DND-41 (cell line): Measurements from ENCODE around the gene ANKS1B.

Experiments used
- EZH2 ChIP-seq: IDR thresholded peaks from 3 replicates; pipeline ENCODE4 v1.6.1; 2012; ENCODE audit warnings: borderline replicate concordance, low read depth, mild to moderate bottlenecking, moderate library complexity, low read length, inconsistent platforms; ENCODE audit not compliant: severe bottlenecking
- TF ChIP-seq, protein P1 (sequence below): IDR thresholded peaks from 2 replicates; pipeline ENCODE4 v1.5.1; 2012; ENCODE audit warnings: borderline replicate concordance, low read length, moderate library complexity, mild to moderate bottlenecking; ENCODE audit not compliant: poor library complexity, severe bottlenecking; ENCODE audit errors: extremely low read depth

- TF ChIP-seq, protein P1, sequence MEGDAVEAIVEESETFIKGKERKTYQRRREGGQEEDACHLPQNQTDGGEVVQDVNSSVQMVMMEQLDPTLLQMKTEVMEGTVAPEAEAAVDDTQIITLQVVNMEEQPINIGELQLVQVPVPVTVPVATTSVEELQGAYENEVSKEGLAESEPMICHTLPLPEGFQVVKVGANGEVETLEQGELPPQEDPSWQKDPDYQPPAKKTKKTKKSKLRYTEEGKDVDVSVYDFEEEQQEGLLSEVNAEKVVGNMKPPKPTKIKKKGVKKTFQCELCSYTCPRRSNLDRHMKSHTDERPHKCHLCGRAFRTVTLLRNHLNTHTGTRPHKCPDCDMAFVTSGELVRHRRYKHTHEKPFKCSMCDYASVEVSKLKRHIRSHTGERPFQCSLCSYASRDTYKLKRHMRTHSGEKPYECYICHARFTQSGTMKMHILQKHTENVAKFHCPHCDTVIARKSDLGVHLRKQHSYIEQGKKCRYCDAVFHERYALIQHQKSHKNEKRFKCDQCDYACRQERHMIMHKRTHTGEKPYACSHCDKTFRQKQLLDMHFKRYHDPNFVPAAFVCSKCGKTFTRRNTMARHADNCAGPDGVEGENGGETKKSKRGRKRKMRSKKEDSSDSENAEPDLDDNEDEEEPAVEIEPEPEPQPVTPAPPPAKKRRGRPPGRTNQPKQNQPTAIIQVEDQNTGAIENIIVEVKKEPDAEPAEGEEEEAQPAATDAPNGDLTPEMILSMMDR, result no peak
- TF ChIP-seq EZH2, result no peak
Observed at GRCh38 chr12:99513066-99513465, 471.7 kb downstream of the ANKS1B start.
